ENCODE results near the gene PRKCSH.

DNA sequence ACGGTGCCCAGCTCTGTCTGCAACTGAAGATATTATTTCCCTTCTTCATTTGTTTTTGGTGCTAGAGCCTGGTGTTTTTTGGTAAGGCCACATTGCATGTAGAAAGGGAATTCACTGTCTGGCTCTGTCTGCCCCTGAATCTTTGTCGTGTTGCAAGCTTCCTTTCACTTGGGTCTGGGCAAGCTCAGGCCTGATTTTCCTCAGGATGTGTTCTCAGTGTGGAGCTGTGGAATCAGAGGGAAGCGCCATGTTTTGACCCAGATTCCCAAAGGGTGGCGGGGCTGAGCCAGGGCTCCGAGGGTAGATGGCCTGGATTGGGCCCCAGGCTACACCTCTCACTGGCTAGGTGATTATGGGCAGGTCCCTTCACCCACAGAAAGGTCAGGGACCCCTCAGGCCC, 8.6 kb downstream of the PRKCSH start:
- TF ChIP-seq POLR2A (IDR thresholded peaks at IDR 0.05; ENCODE audit: low read length) (no peak), GATA1 (IDR thresholded peaks at IDR 0.05; ENCODE audit: low read depth, low read length) (no peak)

All from erythroblast (primary cell).